ENCODE results near the gene LMX1B. TPM values are rescaled to one million over a fixed set of nuclear protein-coding genes. Genes with fewer than 3 reads are reported as not detected.

The LMX1B gene
- total RNA-seq, 2 donors from 2014 or later, result not detected

DNA sequence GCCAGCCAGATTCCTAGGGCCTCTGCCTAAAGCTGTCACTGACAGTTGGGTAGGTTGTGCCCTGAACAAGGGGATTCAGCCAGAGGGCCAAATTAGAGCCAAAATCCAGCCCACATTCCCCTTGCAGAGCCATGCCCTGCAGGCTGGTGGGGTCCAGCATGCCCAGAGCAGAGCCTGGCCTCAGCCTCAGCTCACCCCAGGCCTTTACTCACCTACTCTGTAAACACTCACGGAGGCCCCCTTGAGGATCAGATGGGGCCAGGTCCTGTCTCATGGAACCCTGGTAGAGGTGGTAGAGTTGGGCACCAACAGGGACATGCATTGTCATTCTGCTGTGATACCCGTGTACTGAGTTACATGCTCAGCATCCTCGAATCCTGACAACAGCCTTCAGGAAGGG is 74.9 kb downstream of the LMX1B start:
- Mint-ChIP-seq H3K27ac (no peak overlapping the region), H3K9me3 (no peaks in the 10 kb centered on the region), H3K36me3 (no peaks in the 10 kb centered on the region)
- DNase-seq (ENCODE audit: low spot score in 2 of 2) (no peak), ATAC-seq (no peak)

DNA sequence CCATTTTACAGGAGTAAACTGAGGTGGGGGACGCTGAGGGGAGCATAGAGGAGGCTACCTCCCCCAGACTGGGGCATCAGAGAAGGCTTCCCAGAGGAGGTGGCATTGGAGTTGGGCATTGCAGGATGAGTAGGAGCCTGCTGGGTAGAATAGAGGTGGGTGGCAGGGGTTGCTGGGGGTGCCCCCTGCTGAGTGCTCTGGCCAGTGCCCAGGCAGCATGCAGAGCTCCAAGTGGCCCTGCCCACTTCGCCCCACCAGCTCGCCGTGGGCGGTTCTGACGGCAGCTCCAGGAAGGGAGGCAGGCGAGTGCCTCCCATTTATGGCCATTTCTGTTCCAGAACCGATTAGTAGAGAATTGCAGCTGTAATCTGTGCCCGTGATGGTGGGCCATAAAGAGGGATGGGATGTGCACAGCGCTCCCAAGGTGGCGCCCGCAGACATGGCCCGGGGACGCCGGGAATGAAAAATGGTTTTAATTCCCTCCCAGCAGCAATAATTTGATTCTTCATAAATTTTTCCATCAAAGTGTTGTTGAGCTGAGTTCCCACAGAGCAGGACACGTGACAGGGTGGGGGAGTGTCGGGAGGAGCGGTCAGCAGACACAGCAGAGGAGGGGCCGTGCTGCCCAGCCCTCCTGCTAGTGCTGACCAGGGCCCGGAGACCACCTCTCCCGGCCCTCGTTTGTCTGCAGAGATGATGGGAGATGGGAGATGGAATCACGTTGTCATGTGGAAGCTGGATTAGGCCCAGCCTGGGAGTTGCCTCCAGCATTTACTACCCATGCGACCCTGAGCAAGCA is 75.5 kb downstream of the LMX1B start:
- Mint-ChIP-seq H3K27ac (no peak overlapping the region), H3K36me3 (no peaks in the 10 kb centered on the region), H3K9me3 (no peaks in the 10 kb centered on the region)
- DNase-seq (ENCODE audit: low spot score in 2 of 2) (no peak), ATAC-seq (no peak)

DNA sequence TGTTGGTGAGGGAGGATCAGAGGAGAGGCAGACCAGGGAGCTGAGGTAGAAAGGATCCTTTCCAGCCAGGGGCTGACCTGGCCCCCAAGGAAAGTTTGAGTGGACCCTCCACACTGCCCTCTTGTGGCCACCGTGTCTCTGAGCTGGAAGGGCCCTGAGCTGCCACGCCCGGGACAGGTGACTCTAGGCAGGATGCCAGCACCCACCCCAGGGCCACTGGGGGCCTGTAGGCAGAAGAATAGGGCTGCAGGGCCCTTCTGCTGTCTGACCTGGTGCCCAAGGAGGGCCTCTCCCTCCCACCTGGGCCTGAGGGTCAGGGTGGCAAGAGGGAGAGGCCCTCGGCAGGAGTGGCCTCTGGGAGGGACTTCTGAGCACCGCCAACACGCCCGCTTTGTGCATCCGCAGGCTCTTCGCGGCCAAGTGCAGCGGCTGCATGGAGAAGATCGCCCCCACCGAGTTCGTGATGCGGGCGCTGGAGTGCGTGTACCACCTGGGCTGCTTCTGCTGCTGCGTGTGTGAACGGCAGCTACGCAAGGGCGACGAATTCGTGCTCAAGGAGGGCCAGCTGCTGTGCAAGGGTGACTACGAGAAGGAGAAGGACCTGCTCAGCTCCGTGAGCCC is 76.8 kb downstream of the LMX1B start:
- no peak overlapping the region for H3K27ac Mint-ChIP-seq

DNA sequence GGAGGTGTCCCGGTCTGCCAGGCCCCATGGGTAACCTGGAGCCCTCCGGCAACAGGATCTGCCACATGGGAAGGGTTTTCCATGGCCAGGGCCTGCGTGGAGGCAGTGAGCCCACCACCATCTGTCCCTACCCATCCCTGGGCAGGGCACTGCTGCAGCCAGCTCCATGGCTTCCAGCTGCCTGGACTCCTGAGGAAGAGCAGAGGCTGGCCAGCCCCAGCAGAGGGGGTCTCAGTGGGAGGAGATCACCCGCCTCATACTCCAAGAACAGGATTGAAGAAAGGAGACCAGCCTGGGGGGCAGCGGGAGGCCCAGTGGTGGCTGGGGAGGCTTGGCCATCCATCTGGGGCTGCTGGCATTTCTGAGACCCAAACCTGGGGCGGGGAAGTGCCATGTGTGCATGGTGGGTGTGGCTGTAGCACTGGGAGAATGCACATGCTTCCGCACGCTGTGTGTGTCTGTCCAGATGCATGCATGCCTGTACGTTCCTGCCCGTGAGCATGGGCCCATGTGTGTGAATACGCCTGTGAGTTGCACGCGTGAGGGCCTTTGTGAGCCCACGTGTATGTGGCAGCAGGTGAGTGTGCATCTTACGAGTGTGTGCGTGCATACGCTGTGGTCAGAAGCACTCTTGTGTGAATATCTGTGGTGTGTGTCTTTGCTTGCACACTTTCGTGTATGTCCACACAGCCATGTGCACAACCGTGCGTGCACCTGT is 78.5 kb downstream of the LMX1B start:
- no peak for DNase-seq (ENCODE audit: low spot score in 2 of 2)
- H3K27ac Mint-ChIP-seq, result no peak overlapping the region
- no peak for ATAC-seq
- no peaks in the 10 kb centered on the region for H3K9me3 Mint-ChIP-seq
- no peaks in the 10 kb centered on the region for H3K36me3 Mint-ChIP-seq

More for the DNA sequence above, 76.8 kb downstream of the LMX1B start:
- ATAC-seq (peak; percentile 56 to 84), DNase-seq (ENCODE audit: low spot score in 2 of 2) (peak in 1 of 2 donors; percentile 76)
- Mint-ChIP-seq H3K9me3 (no peaks in the 10 kb centered on the region), H3K36me3 (no peaks in the 10 kb centered on the region)

DNA sequence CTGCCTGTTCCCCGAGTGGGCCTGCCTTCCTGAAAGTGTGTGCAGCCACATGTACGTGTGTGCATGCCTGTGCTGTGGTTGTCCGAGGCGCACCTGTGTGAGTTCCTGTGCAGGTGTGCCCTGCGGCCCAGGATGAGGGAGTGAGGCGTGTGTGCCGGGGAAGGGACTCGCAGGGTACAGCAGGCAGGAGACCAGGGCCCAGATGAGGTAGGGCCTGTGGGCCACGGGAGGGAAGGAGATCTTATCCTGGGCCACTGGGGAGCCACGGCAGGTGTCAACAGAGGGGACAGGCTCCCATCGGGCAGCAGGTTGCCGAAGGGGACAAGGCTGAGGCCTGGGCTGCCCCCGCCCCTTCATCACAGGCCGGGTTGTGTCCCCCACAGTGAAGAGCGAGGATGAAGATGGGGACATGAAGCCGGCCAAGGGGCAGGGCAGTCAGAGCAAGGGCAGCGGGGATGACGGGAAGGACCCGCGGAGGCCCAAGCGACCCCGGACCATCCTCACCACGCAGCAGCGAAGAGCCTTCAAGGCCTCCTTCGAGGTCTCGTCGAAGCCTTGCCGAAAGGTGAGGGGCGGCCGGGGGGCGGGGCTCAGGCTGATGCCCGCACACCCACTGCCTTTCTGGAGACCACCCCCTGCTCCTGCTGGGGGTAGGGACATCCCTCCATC is 79.2 kb downstream of the LMX1B start:
- DNase-seq (ENCODE audit: low spot score in 2 of 2), result no peak
- Mint-ChIP-seq H3K36me3 (no peaks in the 10 kb centered on the region), H3K9me3 (no peaks in the 10 kb centered on the region), H3K27ac (no peak overlapping the region)
- ATAC-seq, result no peak

DNA sequence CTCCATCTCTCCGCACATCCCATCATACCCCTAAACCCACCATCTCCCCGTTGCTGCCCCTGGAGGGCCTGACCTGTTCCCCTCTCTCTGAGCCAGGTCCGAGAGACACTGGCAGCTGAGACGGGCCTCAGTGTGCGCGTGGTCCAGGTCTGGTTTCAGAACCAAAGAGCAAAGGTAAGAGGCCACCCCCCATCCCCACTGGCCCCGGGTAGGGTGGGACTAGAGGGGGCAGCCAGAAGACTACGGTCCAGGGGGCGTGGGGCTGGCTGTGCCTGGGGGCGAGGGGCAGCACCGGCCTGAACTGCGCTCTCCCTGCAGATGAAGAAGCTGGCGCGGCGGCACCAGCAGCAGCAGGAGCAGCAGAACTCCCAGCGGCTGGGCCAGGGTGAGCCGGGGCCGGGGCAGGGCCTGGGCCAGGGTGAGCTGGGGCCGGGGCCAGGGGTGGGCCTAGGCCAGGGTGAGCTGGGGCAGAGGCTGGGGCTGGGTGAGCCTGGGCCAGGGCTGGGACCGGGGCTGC is 79.8 kb downstream of the LMX1B start:
- Mint-ChIP-seq H3K27ac (no peak overlapping the region), H3K36me3 (no peaks in the 10 kb centered on the region), H3K9me3 (no peaks in the 10 kb centered on the region)
- no peak for DNase-seq (ENCODE audit: low spot score in 2 of 2)
- ATAC-seq, result no peak

DNA sequence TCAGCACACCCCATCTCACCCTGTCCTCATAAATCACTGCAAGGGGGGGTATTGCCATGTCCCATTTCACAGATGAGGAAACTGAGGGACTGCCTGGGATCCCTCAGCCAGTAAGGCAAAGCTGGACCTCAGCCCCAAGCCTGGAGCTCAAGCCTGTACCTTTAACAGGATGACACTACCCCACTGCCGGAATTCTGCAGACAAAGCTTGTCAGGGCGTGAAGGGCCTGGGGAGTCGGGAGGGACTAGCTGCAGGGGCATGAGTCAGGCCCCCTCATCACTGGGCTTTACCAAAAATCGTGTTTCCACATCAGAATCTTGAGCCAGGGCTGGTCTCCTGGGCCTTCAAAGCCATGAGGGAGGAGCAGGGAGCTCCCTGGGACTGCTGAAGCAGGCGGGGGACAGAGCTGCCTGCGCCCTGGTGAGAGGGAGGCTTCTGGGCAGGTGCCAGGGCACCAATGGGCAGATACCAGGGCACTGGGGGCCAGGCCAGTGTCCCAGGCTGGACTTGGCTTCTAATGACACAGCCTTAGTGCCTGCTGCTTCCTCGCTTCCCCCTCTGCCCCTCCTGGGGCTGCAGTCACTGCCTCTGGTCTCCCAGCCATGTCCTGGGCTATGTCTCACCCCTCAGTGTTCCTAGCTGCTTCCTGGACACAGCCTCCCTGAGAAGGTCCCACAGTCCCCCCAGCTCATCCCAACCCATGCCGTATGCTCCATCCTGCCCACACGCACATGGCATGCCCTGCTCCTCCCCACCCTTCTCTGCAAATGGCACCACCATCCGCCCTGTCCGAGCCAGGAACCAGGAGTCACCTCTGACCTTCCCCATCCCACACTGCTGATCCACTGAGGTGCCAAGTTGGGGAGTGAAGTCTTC is 80.7 kb downstream of the LMX1B start:
- no peaks in the 10 kb centered on the region for H3K36me3 Mint-ChIP-seq
- ATAC-seq (no peak), DNase-seq (ENCODE audit: low spot score in 2 of 2) (no peak)
- H3K9me3 Mint-ChIP-seq, result no peaks in the 10 kb centered on the region
- no peak overlapping the region for H3K27ac Mint-ChIP-seq

DNA sequence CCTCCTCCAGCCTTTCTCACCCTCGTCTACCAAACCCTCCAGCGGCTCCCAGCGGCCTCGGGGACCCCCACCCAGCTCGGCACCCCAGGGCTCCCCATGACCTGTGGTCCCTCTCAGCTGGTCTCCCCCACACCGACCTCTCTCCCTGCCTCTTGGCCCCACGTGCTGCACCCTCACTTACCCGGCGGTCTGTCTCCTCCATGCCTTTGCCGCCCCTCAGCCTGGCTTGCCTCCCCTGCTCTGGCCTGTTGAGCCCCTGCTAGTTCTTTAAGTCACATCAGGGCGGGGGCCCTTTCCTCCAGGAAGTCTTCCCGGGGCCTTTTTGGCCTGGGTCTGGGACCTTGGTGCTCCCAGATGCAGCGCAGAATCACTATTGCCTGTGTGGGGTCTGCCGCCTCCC is 81.5 kb downstream of the LMX1B start:
- Mint-ChIP-seq H3K27ac (no peak overlapping the region), H3K9me3 (no peaks in the 10 kb centered on the region), H3K36me3 (no peaks in the 10 kb centered on the region)
- DNase-seq (ENCODE audit: low spot score in 2 of 2), result no peak
- no peak for ATAC-seq

DNA sequence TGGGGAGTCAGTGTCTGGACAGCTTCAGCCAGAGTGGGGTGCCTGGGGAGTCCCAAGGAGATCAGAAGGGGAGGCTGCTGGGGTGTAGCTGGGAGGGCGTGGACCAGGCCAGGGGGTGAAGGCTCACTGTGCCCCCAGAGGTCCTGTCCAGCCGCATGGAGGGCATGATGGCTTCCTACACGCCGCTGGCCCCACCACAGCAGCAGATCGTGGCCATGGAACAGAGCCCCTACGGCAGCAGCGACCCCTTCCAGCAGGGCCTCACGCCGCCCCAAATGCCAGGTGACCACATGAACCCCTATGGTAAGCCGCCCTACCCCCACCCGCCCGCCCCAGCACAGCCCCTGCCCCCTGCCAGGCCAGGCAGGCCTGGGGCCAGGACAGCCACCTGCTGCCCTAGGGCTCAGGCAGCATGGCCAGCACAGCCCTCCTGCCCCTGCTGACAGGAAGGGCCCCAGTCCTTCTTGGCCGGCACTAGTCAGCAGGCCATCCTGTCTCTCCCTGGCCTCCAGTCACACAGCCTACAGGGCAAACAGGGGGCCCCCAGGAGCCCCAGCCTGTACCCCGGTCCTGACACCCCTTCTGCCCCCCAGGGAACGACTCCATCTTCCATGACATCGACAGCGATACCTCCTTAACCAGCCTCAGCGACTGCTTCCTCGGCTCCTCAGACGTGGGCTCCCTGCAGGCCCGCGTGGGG is 82.1 kb downstream of the LMX1B start:
- Mint-ChIP-seq H3K27ac (no peak overlapping the region), H3K9me3 (no peaks in the 10 kb centered on the region), H3K36me3 (no peaks in the 10 kb centered on the region)
- ATAC-seq (no peak), DNase-seq (ENCODE audit: low spot score in 2 of 2) (no peak)

DNA sequence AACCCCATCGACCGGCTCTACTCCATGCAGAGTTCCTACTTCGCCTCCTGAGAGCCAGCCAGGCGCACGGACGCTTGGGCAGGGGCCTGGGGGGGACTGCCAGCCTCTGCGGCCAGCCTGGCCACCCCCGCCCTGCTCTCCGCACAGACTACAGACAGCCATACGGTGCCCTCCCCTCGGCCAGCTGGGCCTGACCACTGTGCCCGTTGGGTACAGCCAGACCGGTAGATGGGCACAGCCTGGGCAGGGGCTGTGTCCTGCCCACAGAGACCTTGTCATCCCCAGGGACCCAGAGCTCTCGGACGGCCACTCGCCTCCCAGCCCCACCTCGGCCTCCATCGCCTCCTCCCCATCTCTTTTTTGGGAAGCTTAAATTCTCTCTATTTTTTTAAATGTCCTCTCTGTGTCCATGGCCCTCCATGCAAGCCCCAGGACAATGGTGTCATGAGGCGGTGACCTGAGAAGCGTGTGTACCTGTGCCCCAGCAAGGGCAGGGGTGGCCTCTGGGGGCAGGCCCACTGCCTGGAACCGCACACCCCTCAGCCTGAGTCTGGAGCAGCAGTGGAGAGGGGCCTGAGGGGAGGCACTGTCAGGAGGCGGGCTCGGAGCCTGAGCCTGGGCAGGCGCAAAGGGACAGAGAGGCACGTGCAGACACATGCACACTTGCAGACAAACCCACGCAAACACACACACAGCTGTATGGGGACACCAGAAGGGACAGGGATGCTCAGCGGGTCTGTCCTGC is 82.8 kb downstream of the LMX1B start:
- Mint-ChIP-seq H3K27ac (no peak overlapping the region), H3K36me3 (no peaks in the 10 kb centered on the region)
- no peak for ATAC-seq

DNA sequence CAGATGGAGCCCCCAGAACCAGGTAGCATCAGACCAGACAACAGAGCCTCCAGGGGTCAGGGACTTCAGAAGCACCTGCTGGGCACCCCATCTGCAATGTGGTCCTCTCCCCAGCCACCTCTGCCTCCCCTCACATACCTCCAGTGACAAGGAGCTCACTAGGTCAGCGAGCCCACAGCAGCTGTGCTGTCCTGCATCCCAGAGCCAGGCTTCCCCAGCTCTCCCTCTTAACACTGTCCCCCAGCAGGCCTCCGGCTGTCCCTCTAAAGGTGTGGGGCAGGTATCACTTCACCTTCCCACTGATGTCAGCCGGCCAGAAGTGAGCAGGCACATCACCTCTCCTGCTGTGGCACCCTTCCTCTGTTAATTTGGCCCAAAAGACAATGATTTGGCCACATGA is 83.6 kb downstream of the LMX1B start:
- H3K27ac Mint-ChIP-seq, result no peak overlapping the region
- no peak for ATAC-seq
- H3K9me3 Mint-ChIP-seq, result no peaks in the 10 kb centered on the region
- H3K36me3 Mint-ChIP-seq, result no peaks in the 10 kb centered on the region
- no peak for DNase-seq (ENCODE audit: low spot score in 2 of 2)

More for the DNA sequence above, 82.8 kb downstream of the LMX1B start:
- DNase-seq (ENCODE audit: low spot score in 2 of 2), result no peak
- no peaks in the 10 kb centered on the region for H3K9me3 Mint-ChIP-seq

DNA sequence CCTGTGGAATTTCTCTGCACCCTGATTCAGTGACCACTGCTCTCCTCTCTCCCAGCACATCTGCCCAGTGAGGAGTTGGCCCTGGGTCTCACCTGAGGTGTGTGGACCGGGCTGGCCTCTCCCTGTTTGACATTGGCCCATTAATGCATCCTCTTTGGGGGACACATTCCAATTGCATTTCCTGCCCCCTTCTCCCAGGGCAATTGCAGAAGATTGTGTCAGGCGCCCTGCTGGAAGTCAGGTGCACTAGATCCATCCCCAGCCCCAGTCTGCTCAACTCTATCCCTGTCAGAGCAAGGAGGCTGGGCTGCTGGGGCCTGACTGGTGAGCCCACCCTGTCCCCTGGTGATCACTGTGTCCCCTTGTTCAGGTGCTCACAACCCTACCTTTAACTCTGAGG is 84.5 kb downstream of the LMX1B start:
- DNase-seq (ENCODE audit: low spot score in 2 of 2) (no peak), ATAC-seq (no peak)
- Mint-ChIP-seq H3K36me3 (no peaks in the 10 kb centered on the region), H3K9me3 (no peaks in the 10 kb centered on the region), H3K27ac (no peak overlapping the region)

DNA sequence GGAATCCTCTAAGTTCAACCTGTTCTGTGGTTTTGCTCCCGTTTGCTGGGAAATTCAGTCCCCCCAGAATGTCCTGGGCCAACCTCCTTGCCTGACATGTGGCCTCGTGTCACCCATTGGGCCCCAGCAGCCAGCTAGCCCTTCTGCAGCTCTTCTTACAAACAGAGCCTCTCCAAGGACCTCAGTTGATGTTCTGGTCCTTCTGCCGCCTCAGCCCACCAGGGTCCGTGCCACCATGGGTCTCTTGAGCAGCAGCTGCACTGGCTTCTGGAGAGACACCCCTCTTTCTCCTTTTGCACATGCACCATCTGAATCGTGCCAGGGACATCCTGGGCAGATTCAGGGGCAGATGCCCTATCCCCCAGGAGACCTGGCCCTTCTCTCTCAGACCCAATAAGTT is 85.0 kb downstream of the LMX1B start:
- Mint-ChIP-seq H3K36me3 (no peaks in the 10 kb centered on the region), H3K27ac (no peak overlapping the region), H3K9me3 (no peaks in the 10 kb centered on the region)
- DNase-seq (ENCODE audit: low spot score in 2 of 2), result no peak
- no peak for ATAC-seq

DNA sequence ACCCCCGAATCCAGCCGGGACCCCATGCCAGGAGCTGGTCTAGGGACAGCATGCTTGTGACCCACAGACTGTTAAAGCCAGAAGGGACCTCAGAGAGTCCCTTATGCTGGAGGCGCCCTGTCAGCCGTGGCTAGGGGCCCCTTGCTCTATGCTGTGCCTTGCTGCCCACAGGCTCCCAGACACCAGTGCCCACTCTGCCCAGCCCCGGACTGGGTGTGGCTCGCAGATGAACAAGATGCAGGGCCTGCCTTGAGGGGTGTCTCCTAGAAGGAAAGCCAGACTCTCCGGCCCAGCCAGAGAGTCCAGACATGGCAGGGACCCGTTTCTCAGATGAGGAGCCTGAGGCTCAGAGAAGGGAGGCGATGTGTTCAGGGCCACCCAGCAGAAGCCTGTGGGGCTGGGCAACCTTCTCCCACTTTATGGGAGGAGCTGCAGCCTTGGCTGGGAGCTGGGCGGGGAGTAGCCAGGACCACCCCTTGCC is 85.7 kb downstream of the LMX1B start:
- ATAC-seq, result peak in 1 of 2 donors; percentile 9

DNA sequence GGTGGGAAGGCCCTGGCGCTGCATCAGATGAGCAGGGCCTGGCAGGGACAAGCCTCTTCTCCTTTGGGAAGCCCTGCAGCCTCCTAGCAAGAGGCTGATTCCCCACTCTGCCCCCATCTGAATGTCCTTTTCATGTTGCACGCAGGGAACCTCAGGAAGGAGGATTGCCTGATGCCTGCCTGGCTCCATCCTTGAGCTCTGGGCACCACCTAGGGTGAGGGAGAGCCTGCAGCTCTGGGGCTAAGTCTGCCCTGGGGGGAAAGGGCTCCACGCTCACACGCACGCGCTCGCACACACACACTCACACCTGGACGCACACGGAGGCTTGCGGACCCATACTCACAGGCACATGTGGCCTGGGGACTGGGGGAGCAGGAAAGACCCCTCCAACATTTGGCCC is 86.6 kb downstream of the LMX1B start:
- no peak overlapping the region for H3K27ac Mint-ChIP-seq
- ATAC-seq, result no peak

More for the DNA sequence above, 85.7 kb downstream of the LMX1B start:
- Mint-ChIP-seq H3K36me3 (no peaks in the 10 kb centered on the region), H3K9me3 (no peaks in the 10 kb centered on the region), H3K27ac (no peak overlapping the region)
- DNase-seq (ENCODE audit: low spot score in 2 of 2), result no peak

More for the DNA sequence above, 86.6 kb downstream of the LMX1B start:
- no peaks in the 10 kb centered on the region for H3K36me3 Mint-ChIP-seq
- H3K9me3 Mint-ChIP-seq, result no peaks in the 10 kb centered on the region
- no peak for DNase-seq (ENCODE audit: low spot score in 2 of 2)

Measured in activated naive CD4-positive, alpha-beta T cell treated with anti-CD3 and anti-CD28 coated beads, Interleukin-2, amount 50 U/mL, for 72 hours (primary cell).